Measurements from ENCODE around the gene RHO.

DNA sequence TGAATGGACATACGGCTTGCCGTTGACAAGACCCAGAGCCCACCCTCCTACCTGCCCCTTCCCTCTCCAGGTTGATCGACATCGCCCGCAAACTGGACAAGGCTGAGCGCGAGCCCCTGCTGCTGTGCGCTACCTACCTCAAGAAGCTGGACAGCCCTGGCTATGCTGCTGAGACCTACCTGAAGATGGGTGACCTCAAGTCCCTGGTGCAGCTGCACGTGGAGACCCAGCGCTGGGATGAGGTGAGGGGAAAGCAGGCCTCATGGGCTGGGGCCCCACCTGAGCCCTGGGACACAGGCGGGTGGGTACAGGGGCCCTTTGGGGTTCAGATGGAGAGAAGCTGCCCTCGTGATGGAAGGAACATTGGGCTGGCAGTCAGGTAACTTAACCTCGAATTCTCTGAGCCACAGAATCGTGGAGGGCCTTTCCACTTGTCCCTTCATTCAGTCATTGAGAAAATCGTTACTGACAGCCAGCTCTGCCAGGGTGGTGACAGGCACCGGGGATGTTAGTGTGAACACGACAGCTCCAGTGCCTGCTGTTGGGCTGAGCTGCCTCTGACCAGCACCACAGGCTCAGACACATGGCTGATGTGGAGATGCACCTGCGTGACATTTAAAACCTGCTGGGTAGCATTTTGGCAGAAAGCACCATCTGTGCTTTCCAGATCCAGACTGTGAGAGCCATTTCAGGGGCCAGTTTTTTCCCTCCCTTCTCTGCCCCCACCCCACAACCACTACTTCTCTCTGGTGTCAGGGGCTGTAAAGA, 25.6 kb upstream of the RHO start:
- TF ChIP-seq, protein P1, sequence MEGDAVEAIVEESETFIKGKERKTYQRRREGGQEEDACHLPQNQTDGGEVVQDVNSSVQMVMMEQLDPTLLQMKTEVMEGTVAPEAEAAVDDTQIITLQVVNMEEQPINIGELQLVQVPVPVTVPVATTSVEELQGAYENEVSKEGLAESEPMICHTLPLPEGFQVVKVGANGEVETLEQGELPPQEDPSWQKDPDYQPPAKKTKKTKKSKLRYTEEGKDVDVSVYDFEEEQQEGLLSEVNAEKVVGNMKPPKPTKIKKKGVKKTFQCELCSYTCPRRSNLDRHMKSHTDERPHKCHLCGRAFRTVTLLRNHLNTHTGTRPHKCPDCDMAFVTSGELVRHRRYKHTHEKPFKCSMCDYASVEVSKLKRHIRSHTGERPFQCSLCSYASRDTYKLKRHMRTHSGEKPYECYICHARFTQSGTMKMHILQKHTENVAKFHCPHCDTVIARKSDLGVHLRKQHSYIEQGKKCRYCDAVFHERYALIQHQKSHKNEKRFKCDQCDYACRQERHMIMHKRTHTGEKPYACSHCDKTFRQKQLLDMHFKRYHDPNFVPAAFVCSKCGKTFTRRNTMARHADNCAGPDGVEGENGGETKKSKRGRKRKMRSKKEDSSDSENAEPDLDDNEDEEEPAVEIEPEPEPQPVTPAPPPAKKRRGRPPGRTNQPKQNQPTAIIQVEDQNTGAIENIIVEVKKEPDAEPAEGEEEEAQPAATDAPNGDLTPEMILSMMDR (IDR thresholded peaks at IDR 0.05; ENCODE audit: extremely low read depth in 1 of 2, insufficient read depth in 1 of 2, low read depth in 1 of 2, low read length in 2 of 2), result no peak
- no peak for TF ChIP-seq POLR2A (IDR thresholded peaks at IDR 0.05; ENCODE audit: low read depth, low read length)
- no peak for TF ChIP-seq POLR2AphosphoS5 (IDR thresholded peaks at IDR 0.05; ENCODE audit: insufficient read depth, low read depth, low read length)
- no peak for TF ChIP-seq MAX (IDR thresholded peaks at IDR 0.05; ENCODE audit: insufficient read depth, insufficient read length)
- TF ChIP-seq MYC (IDR thresholded peaks at IDR 0.05; ENCODE audit: low read depth, low read length), result no peak
- no peak for TF ChIP-seq JUN (IDR thresholded peaks at IDR 0.05; ENCODE audit: borderline replicate concordance, insufficient read depth, insufficient read length, low read depth)
- TF ChIP-seq EZH2 (IDR thresholded peaks at IDR 0.05; ENCODE audit: borderline replicate concordance, low read depth, low read length, severe bottlenecking), result no peak

Measured in endothelial cell of umbilical vein (primary cell).